Measurements from ENCODE around the gene MBNL3. TPM values are rescaled to one million over a fixed set of nuclear protein-coding genes. Genes with fewer than 3 reads are reported as not detected.

The MBNL3 gene
- total RNA-seq, 1 experiment from 2014 or later = 3.7 TPM

DNA sequence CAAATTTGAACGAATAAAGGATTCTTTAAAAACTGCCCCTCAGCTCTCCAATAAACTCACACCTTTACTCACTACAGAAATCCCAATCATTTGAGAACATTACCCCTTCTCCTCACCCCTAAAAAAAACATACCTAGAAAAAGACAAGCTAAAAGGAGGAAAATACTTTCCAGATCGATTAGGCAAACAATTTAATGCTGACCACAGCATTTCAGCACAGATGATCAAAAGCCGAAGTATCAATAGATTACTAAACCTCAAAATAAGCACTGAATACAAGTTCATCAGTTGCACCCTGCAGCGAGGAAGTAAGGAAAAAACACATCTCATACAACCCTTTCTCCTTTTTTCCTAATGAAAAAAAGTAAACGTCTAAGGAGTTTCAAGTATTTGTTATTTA lies 65.5 kb downstream of the MBNL3 start:
- no peak for DNase-seq (ENCODE audit: low read depth)

DNA sequence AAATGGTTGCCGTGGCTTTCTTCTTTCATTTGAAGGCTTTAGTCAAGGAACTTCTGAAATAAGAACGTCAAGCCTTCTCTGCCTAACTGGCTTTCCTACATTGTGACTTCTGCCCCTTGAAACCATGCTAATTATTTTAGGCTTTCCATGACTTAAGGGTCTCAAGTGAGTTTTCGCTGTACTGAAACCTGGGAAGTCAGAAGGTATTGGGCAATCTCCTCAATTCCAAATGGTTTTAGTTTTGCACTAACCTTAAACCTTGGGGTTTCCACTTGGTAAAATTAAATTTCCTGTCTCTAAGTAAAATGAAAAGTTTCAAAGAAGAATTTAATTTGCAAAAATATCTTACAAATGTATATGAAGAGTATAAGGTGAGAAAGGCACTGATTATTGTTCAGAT lies 73.8 kb downstream of the MBNL3 start:
- DNase-seq (ENCODE audit: low read depth) = no peak

DNA sequence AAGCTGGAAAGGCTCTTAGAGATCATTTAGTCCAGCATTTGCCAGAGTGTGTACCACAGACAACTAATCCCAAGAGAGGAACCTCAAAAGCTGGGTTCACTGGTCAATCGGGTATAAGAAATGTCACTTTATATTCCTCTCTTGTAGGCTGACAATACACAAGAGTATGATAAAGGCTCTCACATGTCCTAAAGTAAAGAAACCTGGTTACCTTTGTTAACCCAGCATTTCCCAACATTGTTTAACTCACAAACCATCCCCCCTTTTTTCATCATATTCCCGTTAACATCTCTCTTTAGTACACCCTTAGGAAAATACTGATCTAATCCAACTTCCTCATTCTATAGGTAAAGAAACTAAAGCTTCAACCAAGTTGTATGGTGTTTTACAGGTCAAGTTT lies 74.4 kb downstream of the MBNL3 start:
- DNase-seq (ENCODE audit: low read depth) = no peak

- no peak for DNase-seq (ENCODE audit: low read depth)
Measured at GRCh38 chrX:132413459-132413858, 75.4 kb downstream of the MBNL3 start.

DNA sequence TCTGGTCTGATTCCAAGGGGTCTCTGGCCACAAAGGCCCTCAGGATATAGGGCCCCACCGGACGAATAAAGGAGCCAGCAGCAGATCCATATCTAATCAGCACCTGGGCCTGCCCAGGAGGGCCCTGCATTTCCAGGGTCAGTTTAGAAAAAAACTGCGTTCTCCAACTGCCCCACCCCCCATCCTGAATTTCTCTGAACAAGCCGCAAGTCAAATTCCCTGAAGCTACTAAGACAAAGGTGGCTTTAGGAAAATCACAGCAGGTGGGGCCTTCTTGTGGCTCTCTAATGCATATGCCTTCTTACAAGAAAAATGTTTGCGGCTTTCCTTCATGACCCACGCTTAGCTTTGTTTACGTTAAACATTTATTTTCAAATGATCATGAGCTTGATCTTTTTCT lies 76.6 kb downstream of the MBNL3 start:
- DNase-seq (ENCODE audit: low read depth) = no peak

DNA sequence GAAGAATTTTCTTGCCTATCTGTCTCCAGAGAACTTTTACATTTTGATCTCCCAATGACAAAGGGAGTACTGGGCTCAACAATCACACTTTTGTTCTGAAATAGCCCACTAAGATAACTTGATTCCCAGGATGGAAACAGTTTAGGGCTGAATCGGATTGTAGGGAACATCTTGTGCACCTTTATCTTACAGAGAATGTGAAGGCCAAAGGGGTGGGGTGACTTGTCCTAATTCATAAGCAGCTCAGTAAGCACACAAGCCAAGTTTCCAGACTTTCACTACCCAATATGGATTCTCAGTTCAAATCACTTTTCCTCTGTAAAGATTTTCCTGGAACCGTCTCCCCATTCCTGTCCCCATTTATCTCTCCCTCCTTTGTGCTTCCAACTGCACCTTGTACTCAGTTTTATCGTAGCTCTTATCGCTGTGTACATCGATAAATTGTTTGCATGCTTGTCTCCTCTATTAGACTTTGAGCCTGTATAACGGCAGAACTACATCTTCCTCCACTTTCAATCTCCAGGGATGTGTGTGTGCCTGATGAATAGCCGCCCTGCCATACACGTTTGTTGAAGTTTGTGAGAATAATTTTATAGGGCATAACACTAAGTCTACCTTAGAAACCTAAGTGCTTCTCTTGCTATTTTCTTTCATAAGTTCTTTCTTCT lies 77.4 kb downstream of the MBNL3 start:
- no peak for DNase-seq (ENCODE audit: low read depth)

- no peak for DNase-seq (ENCODE audit: low read depth)
Measured at GRCh38 chrX:132409780-132410556, 78.9 kb downstream of the MBNL3 start.

DNA sequence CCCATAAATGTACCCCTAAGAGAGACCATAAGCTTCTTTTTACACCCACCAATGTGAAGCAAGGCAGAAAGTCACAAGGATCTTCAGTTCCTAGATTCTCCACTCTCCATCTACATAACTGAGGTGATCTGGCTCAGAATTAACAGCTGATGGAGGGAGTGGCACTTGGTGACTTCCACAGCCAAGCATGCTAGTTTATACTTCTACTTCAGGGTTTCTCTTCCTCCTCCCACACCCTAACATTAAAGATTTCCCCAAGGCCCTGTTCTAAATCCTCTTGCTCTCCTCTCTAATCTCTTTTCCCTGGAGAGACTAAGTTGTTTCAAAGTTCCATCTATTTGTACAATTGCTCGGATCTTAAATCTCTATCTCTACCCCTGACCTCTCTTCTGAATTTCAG lies 81.1 kb downstream of the MBNL3 start:
- DNase-seq (ENCODE audit: low read depth) = no peak

DNA sequence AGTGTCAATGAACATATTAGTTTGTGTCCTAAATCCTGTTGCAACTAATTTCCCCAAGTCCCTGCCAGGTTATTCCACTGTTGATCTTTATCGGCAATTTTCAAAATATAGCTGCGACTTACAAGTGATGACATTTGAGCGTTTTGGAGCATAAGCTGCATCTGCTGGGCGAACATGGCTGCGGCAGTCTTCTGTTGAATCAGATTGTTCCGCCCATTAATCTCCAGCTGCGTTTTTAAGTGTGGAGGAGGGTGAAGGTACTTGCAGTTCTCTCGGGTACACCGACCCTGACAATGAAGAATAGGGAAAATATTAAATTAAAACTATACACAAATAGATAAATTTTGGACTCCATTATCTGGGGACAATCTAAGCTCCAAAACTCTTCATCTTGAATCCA lies 82.7 kb downstream of the MBNL3 start:
- DNase-seq (ENCODE audit: low read depth) = no peak

GRCh38 chrX:132404266-132404665 lies 84.6 kb downstream of the MBNL3 start:
- no peak for DNase-seq (ENCODE audit: low read depth)

DNA sequence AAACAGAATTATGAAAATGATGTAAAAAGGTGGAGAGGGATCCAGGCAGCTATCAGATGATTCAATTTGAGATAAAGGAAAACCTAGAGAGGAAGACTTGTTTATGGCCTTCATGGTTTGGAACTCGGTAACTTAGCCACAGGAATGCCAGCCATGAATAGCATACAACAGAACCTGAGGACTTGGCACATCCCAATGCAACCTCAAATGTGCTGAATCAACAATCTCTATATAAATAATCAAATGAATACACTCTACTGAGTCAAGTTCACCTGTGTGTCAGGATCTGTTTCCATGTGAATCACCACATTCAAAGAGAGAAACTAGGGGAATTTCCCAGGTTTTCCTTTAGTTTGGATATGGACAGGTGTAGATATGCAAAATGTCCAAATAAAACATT lies 86.9 kb downstream of the MBNL3 start:
- peak; percentile 24 for DNase-seq (ENCODE audit: low read depth)

GRCh38 chrX:132400706-132401105 lies 88.1 kb downstream of the MBNL3 start:
- no peak for DNase-seq (ENCODE audit: low read depth)

DNA sequence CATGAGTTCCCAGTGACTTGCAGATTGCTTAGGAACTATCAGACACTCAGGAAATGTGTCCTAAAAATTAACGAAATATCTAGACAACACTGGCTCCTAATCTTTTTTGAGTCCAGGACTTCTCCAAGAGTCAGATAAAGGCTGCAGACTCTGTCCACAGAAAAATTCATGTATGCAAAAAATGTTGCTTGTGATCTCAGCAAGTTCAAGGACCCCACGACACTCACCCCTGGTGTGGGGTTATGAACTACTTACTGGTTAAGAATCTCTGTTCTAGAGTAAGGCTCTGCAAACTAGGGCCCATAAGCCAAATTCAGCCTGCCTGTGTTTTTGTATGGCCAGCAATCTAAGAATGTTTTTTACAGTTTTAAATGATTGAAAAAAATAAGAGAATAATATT lies 93.2 kb downstream of the MBNL3 start:
- no peak for DNase-seq (ENCODE audit: low read depth)

DNA sequence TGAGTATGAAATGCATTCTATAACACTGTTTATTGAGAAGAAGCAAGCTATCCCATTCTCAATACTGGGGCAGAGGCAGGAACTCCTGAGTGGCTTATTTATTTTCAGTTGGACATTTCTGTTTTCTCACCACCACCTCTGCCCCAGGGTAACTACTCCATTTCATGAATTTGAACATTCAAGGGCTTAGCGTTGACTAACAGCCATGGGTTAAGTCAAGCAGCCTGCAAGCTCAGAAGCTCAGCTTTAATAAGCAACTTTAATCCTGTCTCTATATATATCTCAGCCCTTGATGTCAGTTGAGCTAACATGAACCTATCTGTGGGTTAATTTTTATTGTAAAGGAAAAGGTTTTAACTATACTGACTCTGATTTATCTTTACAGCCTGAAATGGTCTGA lies 93.8 kb downstream of the MBNL3 start:
- DNase-seq (ENCODE audit: low read depth) = no peak

DNA sequence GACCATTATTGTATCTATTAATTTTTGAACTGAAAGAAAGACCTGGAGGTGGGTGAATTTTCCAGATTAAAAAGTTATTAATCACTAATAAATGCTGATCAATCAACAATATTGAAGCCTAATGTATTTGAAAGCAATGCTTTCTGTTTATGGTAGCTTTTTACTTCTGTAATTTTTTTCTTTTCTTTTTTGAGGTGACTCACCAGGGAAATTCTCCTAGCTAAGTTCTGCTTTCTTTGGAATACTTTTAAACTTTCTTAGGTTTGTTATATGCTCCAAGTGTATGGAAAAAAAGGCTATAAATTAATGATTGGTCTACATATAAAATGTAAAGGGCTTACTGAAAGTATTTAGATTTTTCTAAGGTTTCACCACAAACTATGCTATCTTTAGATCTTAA lies 94.2 kb downstream of the MBNL3 start:
- DNase-seq (ENCODE audit: low read depth) = no peak

DNA sequence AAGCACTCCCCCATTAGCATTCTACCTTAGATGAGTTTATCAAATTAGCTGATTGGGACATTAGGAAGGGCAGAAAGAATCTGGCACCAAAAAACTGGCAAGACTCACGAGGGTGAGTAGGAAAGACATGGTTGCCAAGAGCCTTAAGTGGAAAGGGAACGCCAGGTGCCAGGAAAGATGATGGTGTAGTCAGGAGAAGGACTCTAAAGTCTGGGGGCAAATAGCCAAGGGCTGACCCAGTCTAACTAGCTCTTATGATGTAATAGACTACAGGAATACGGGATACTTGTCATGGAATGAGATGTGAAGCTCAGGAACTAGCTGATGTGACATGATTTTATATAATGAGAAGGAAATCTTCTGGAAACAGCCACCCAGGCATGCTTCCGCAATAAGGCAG lies 94.8 kb downstream of the MBNL3 start:
- DNase-seq (ENCODE audit: low read depth) = no peak

DNA sequence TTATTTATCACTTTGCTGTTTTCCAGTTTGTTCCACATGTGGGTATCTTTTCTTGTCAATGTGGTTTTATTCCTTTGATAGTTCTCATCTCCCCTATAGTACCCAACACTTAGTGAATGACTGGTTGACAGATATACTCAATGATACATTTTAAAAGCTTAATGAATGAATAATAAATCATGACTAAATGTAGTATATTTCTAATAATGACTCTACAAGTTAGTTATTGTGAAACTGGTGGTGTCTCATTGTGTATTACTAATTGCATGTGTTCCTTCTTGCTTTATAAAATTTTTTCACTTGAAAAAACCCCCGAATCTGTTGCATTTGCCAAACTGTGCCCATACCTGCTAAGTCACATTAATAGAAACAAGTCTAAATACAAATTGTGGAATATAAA lies 95.4 kb downstream of the MBNL3 start:
- DNase-seq (ENCODE audit: low read depth) = no peak

- DNase-seq (ENCODE audit: low read depth) = no peak
Measured at GRCh38 chrX:132393085-132393484, 95.8 kb downstream of the MBNL3 start.

DNA sequence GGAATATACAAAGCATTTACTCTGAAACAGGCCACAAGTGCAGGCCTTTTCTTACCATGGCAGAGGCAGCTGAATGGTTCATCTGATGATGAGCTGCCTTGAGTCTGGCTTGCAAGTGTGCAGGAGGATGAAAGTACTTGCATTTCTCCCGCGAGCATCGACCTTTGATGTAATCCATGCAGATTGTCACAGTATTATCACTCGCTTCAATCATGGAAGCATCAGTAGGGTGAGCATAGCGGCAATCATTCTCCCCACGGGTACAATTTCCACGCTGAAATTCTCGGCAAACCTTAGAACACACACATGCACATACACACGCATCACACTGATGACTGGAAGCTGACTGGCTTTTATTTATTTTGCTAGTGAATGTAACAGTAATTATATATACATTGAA lies 98.0 kb downstream of the MBNL3 start:
- no peak for DNase-seq (ENCODE audit: low read depth)

GRCh38 chrX:132389480-132389879 lies 99.4 kb downstream of the MBNL3 start:
- DNase-seq (ENCODE audit: low read depth) = no peak

DNA sequence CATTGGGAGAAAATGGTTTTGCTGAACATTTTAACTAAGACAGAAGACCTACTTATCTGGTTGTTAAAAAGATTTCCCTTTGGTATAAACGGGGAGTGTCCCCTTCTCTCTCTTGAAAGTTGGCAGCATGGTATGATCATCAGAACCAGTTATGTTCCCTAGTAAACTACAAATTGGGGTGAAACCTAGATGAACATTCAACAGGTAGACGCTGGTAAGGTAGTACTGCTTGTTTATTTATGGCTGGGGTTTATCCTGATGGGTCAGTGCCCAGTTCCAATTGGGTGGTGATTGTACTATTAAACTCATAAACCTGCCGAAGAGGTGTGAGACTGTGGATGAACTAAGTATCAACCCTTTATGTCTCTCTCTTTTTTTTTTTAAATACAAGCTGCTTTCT lies 100.5 kb downstream of the MBNL3 start:
- DNase-seq (ENCODE audit: low read depth) = no peak

DNA sequence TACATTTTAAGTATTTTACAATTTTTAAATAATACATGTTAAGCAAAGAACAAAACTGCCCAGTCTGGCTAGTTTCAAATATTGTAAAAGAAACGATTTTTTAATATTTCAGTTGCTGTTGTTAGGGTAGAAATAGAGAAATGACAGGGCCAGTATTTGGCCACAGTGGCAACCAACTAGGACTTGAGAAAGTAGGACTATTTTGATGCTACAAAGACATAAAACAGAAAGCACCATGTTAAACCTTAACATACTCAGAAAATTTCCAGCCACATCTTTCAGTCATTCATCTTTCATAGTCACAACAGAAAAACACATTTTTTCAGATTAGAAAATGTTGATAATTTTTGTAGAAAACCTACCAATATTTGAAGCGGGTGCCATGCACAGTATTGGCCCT lies 104.5 kb downstream of the MBNL3 start:
- DNase-seq (ENCODE audit: low read depth) = no peak

- no peak for DNase-seq (ENCODE audit: low read depth)
Measured at GRCh38 chrX:132382068-132382467, 106.8 kb downstream of the MBNL3 start.
